GM23338 (cell line): ENCODE results near the gene GLRA2. TPM values are rescaled to one million over a fixed set of nuclear protein-coding genes. Genes with fewer than 3 reads are reported as not detected.

Source experiments
- ATAC-seq: fragments of 200-7000 bp; cut with Tn5 transposase; 3 replicates; pipeline ENCODE4 v1.9.1; 2020
- DNase-seq: peaks from one replicate; pipeline ENCODE4 v3.0.0-alpha.2; 2015; ENCODE audit warnings: low spot score
- H2AFZ ChIP-seq: fragments of 200-600 bp; sonication (generic); 2 replicates; pipeline ENCODE4 v1.8.0; 2016; ENCODE audit warnings: antibody characterized with exemption, mild to moderate bottlenecking, moderate library complexity
- H3F3A ChIP-seq: fragments of 200-600 bp; sonication (generic); replicated peaks from 2 replicates; pipeline ENCODE4 v1.8.0; 2017; ENCODE audit warnings: antibody characterized with exemption, mixed run types, low read depth
- H3K27ac ChIP-seq: fragments of 200-600 bp; sonication (generic); 2 replicates; pipeline ENCODE4 v1.6.1; 2016; ENCODE audit warnings: low read depth
- H3K27me3 ChIP-seq: fragments of 200-600 bp; sonication (generic); 2 replicates; pipeline ENCODE4 v1.8.0; 2016; ENCODE audit warnings: mild to moderate bottlenecking, mixed run types, moderate library complexity; ENCODE audit not compliant: insufficient read depth
- H3K36me3 ChIP-seq: fragments of 200-600 bp; sonication (generic); 2 replicates; pipeline ENCODE4 v1.8.0; 2016; ENCODE audit warnings: mild to moderate bottlenecking; ENCODE audit not compliant: insufficient read depth
- H3K4me1 ChIP-seq: fragments of 200-600 bp; sonication (generic); 2 replicates; pipeline ENCODE4 v1.8.0; 2016; ENCODE audit warnings: mild to moderate bottlenecking, moderate library complexity; ENCODE audit not compliant: insufficient read depth
- H3K4me2 ChIP-seq: fragments of 200-600 bp; sonication (generic); 2 replicates; pipeline ENCODE4 v1.7.1; 2017; ENCODE audit warnings: mixed run types
- H3K4me3 ChIP-seq: fragments of 200-600 bp; sonication (generic); 2 replicates; pipeline ENCODE4 v1.6.1; 2016; ENCODE audit warnings: mixed run types
- H3K79me2 ChIP-seq: fragments of 200-600 bp; sonication (generic); replicated peaks from 2 replicates; pipeline ENCODE4 v1.8.0; 2017; ENCODE audit warnings: mild to moderate bottlenecking; ENCODE audit not compliant: insufficient read depth
- H3K9me2 ChIP-seq: fragments of 200-600 bp; sonication (generic); 2 replicates; pipeline ENCODE4 v1.8.0; 2017; ENCODE audit not compliant: insufficient read depth
- H4K20me1 ChIP-seq: fragments of 200-600 bp; sonication (generic); replicated peaks from 2 replicates; pipeline ENCODE4 v1.8.0; 2017; ENCODE audit warnings: mild to moderate bottlenecking; ENCODE audit not compliant: insufficient read depth
- H3K27ac Mint-ChIP-seq: 2 replicates; pipeline ENCODE4 v1.8.0; 2020; ENCODE audit warnings: inconsistent platforms, mild to moderate bottlenecking, moderate library complexity, mixed read lengths
- H3K27me3 Mint-ChIP-seq: 3 replicates; pipeline ENCODE4 v1.8.0; 2022; ENCODE audit warnings: low read depth, mild to moderate bottlenecking, moderate library complexity, mixed read lengths, inconsistent platforms; ENCODE audit not compliant: insufficient read depth, poor library complexity
- H3K36me3 Mint-ChIP-seq: 3 replicates; pipeline ENCODE4 v1.8.0; 2021; ENCODE audit warnings: low read depth, mild to moderate bottlenecking, inconsistent platforms, moderate library complexity, mixed read lengths
- H3K4me1 Mint-ChIP-seq: 3 replicates; pipeline ENCODE4 v1.8.0; 2020; ENCODE audit warnings: mild to moderate bottlenecking, inconsistent platforms, mixed read lengths
- H3K4me3 Mint-ChIP-seq: 3 replicates; pipeline ENCODE4 v1.8.0; 2021; ENCODE audit warnings: moderate library complexity, mild to moderate bottlenecking, inconsistent platforms, mixed read lengths
- H3K9me3 Mint-ChIP-seq: 3 replicates; pipeline ENCODE4 v1.8.0; 2020; ENCODE audit warnings: moderate library complexity, mild to moderate bottlenecking, inconsistent platforms, mixed read lengths
- ETS1 ChIP-seq: IDR thresholded peaks from 2 replicates; pipeline ENCODE4 v1.6.1; 2016; ENCODE audit warnings: antibody characterized with exemption
- JUNB ChIP-seq: IDR thresholded peaks from one replicate; pipeline ENCODE4 v1.6.1; 2016; ENCODE audit warnings: antibody characterized with exemption; ENCODE audit not compliant: unreplicated experiment
- POLR2AphosphoS5 ChIP-seq: IDR thresholded peaks from 2 replicates; pipeline ENCODE4 v1.6.1; 2016; ENCODE audit warnings: antibody characterized with exemption, low read depth
- STAT1 ChIP-seq: IDR thresholded peaks from one replicate; pipeline ENCODE4 v1.6.1; 2016; ENCODE audit warnings: antibody characterized with exemption; ENCODE audit not compliant: unreplicated experiment
- polyA plus RNA-seq: library from polyadenylated mRNA; unstranded; fragments of >200 nt; fragmentation: Nextera tagmentation; extraction: Ambion mirVana; gene quantifications from 2 replicates; pipeline ENCODE4 v1.2.1, GENCODE V29; 2016
- total RNA-seq: library from RNA; depleted of rRNA; stranded (reverse); fragments of >200 nt; shearing (Covaris generic); gene quantifications from 2 replicates; pipeline ENCODE4 v1.2.3, GENCODE V29; 2014
- TF ChIP-seq, protein P1 (sequence below), 2 experiments: fragments of 200-600 bp in 1 of 2; sonication (generic) in 1 of 2; conservative IDR thresholded peaks; 2 replicates each; pipeline versions ENCODE4 v1.5.1 to v1.6.1; 2016 to 2017; ENCODE audit warnings: antibody characterized with exemption in 2 of 2, low read depth in 2 of 2, mild to moderate bottlenecking in 2 of 2, moderate library complexity in 1 of 2
- TF ChIP-seq, protein P2 (sequence below): IDR thresholded peaks from one replicate; pipeline ENCODE4 v1.6.1; 2018; ENCODE audit warnings: antibody characterized with exemption; ENCODE audit not compliant: unreplicated experiment
- TF ChIP-seq, protein P3 (sequence below): fragments of 250-450 bp; sonication (Bioruptor Pico); IDR thresholded peaks from 2 replicates; pipeline ENCODE4 v1.5.0; 2020; ENCODE audit warnings: mild to moderate bottlenecking, moderate library complexity

Gene GLRA2
- total and polyA plus RNA-seq, 2 experiments from 2014 or later = not detected

DNA sequence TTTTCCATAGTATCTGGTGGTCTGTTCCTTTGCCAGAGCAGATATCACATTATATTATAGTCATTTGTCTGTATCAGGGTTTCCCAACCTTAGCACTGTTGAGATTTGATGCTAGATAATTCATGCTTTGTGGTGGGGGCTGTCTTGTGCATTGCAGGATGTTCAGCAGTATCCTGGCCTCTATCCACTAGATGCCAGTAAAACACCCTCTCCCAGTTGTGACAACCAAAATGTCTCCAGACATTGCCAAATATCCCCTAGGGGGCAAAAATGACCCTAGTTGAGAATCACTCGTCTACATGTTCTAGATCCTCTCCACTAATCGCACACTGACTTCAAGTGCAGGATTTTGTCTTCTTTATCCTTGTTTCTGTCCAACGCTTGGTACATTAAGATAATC, 182.8 kb downstream of the GLRA2 start:
- no peaks in the 10 kb centered on the region for H3K4me1 ChIP-seq
- H3K4me3 ChIP-seq = no peak overlapping the region
- no peak overlapping the region for H3K27ac ChIP-seq
- no peaks in the 10 kb centered on the region for H3K9me3 Mint-ChIP-seq
- no peak overlapping the region for H3K27ac Mint-ChIP-seq
- H3K36me3 Mint-ChIP-seq = no peaks in the 10 kb centered on the region
- no peak overlapping the region for H2AFZ ChIP-seq
- no peaks in the 10 kb centered on the region for H3K9me2 ChIP-seq
- no peaks in the 10 kb centered on the region for H3F3A ChIP-seq
- DNase-seq = peak; percentile 5
- no peak overlapping the region for H3K4me3 Mint-ChIP-seq
- H4K20me1 ChIP-seq = no peaks in the 10 kb centered on the region
- ATAC-seq = no peak
- TF ChIP-seq POLR2AphosphoS5 (no peak), STAT1 (no peak), JUNB (no peak), ETS1 (no peak)
- TF ChIP-seq, protein P1, sequence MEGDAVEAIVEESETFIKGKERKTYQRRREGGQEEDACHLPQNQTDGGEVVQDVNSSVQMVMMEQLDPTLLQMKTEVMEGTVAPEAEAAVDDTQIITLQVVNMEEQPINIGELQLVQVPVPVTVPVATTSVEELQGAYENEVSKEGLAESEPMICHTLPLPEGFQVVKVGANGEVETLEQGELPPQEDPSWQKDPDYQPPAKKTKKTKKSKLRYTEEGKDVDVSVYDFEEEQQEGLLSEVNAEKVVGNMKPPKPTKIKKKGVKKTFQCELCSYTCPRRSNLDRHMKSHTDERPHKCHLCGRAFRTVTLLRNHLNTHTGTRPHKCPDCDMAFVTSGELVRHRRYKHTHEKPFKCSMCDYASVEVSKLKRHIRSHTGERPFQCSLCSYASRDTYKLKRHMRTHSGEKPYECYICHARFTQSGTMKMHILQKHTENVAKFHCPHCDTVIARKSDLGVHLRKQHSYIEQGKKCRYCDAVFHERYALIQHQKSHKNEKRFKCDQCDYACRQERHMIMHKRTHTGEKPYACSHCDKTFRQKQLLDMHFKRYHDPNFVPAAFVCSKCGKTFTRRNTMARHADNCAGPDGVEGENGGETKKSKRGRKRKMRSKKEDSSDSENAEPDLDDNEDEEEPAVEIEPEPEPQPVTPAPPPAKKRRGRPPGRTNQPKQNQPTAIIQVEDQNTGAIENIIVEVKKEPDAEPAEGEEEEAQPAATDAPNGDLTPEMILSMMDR (conservative IDR thresholded peaks at IDR 0.05; ENCODE audit: low read depth in 2 of 2) = peak; percentile 13 to 42; a peak in 3 of 4 replicates
- TF ChIP-seq, protein P2, sequence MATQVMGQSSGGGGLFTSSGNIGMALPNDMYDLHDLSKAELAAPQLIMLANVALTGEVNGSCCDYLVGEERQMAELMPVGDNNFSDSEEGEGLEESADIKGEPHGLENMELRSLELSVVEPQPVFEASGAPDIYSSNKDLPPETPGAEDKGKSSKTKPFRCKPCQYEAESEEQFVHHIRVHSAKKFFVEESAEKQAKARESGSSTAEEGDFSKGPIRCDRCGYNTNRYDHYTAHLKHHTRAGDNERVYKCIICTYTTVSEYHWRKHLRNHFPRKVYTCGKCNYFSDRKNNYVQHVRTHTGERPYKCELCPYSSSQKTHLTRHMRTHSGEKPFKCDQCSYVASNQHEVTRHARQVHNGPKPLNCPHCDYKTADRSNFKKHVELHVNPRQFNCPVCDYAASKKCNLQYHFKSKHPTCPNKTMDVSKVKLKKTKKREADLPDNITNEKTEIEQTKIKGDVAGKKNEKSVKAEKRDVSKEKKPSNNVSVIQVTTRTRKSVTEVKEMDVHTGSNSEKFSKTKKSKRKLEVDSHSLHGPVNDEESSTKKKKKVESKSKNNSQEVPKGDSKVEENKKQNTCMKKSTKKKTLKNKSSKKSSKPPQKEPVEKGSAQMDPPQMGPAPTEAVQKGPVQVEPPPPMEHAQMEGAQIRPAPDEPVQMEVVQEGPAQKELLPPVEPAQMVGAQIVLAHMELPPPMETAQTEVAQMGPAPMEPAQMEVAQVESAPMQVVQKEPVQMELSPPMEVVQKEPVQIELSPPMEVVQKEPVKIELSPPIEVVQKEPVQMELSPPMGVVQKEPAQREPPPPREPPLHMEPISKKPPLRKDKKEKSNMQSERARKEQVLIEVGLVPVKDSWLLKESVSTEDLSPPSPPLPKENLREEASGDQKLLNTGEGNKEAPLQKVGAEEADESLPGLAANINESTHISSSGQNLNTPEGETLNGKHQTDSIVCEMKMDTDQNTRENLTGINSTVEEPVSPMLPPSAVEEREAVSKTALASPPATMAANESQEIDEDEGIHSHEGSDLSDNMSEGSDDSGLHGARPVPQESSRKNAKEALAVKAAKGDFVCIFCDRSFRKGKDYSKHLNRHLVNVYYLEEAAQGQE = no peak
- TF ChIP-seq, protein P3, sequence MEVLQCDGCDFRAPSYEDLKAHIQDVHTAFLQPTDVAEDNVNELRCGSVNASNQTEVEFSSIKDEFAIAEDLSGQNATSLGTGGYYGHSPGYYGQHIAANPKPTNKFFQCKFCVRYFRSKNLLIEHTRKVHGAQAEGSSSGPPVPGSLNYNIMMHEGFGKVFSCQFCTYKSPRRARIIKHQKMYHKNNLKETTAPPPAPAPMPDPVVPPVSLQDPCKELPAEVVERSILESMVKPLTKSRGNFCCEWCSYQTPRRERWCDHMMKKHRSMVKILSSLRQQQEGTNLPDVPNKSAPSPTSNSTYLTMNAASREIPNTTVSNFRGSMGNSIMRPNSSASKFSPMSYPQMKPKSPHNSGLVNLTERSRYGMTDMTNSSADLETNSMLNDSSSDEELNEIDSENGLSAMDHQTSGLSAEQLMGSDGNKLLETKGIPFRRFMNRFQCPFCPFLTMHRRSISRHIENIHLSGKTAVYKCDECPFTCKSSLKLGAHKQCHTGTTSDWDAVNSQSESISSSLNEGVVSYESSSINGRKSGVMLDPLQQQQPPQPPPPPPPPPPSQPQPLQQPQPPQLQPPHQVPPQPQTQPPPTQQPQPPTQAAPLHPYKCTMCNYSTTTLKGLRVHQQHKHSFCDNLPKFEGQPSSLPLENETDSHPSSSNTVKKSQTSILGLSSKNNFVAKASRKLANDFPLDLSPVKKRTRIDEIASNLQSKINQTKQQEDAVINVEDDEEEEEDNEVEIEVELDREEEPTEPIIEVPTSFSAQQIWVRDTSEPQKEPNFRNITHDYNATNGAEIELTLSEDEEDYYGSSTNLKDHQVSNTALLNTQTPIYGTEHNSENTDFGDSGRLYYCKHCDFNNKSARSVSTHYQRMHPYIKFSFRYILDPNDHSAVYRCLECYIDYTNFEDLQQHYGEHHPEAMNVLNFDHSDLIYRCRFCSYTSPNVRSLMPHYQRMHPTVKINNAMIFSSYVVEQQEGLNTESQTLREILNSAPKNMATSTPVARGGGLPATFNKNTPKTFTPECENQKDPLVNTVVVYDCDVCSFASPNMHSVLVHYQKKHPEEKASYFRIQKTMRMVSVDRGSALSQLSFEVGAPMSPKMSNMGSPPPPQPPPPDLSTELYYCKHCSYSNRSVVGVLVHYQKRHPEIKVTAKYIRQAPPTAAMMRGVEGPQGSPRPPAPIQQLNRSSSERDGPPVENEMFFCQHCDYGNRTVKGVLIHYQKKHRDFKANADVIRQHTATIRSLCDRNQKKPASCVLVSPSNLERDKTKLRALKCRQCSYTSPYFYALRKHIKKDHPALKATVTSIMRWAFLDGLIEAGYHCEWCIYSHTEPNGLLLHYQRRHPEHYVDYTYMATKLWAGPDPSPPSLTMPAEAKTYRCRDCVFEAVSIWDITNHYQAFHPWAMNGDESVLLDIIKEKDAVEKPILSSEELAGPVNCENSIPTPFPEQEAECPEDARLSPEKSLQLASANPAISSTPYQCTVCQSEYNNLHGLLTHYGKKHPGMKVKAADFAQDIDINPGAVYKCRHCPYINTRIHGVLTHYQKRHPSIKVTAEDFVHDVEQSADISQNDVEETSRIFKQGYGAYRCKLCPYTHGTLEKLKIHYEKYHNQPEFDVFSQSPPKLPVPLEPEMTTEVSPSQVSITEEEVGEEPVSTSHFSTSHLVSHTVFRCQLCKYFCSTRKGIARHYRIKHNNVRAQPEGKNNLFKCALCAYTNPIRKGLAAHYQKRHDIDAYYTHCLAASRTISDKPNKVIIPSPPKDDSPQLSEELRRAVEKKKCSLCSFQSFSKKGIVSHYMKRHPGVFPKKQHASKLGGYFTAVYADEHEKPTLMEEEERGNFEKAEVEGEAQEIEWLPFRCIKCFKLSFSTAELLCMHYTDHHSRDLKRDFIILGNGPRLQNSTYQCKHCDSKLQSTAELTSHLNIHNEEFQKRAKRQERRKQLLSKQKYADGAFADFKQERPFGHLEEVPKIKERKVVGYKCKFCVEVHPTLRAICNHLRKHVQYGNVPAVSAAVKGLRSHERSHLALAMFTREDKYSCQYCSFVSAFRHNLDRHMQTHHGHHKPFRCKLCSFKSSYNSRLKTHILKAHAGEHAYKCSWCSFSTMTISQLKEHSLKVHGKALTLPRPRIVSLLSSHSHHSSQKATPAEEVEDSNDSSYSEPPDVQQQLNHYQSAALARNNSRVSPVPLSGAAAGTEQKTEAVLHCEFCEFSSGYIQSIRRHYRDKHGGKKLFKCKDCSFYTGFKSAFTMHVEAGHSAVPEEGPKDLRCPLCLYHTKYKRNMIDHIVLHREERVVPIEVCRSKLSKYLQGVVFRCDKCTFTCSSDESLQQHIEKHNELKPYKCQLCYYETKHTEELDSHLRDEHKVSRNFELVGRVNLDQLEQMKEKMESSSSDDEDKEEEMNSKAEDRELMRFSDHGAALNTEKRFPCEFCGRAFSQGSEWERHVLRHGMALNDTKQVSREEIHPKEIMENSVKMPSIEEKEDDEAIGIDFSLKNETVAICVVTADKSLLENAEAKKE (CRISPR knock-in tag) = no peak
- H3K36me3 ChIP-seq = no peaks in the 10 kb centered on the region
- H3K4me2 ChIP-seq = no peak overlapping the region
- no peaks in the 10 kb centered on the region for H3K27me3 Mint-ChIP-seq
- no peaks in the 10 kb centered on the region for H3K27me3 ChIP-seq
- no peaks in the 10 kb centered on the region for H3K79me2 ChIP-seq
- no peaks in the 10 kb centered on the region for H3K4me1 Mint-ChIP-seq
